ENCODE data around the gene LMF1. TPM values are rescaled to one million over a fixed set of nuclear protein-coding genes. Genes with fewer than 3 reads are reported as not detected.

Gene LMF1
- total and polyA plus RNA-seq, 2 of the 8 experiments (the other 6 are each of a cell fraction or from before 2014, with no cell fraction given) = 3.5 to 9.1 TPM

DNA sequence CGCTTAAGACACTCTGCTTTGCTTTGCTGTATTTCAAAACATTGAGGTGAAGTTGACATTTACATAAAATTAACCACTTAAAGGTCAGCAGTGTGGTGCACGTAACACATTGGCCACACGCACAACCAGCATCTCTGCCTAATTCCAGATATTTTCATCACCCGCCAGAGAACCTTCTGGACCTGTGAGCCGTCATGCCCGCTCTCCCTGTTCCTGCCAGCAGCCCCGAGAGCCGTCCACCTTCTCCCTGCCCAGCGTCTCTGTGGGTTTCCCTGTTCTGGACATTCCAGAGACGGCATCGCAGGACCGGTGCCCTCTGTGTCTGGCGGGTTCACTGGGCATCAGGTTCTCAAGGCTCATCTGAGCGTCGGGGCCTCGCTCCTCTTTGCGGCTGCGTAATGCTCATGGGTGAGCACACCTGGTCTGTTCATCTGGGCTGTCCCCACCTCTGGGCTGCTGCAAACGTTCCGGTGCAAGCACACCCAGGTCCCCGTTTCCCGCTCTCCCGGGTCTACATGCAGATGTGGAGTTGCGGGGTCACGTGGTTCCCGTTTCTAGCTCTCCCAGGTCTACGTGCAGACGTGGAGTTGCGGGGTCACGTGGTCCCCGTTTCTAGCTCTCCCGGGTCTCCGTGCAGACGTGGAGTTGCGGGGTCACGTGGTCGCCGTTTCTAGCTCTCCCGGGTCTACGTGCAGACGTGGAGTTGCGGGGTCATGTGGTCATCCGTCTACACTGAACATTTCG, 122.1 kb downstream of the LMF1 start:
- Histone ChIP-seq H3K4me1 (replicated peaks in 1 of 4; ENCODE audit: control insufficient read depth in 3 of 4, insufficient read depth in 4 of 4, low read length in 3 of 4) (no peaks in the 10 kb centered on the region), H3K79me1 (ENCODE audit: low read depth, low read length) (no peaks in the 10 kb centered on the region), H4K20me1 (replicated peaks in 1 of 2; ENCODE audit: control insufficient read depth in 1 of 2, insufficient read depth in 2 of 2, low read length in 2 of 2) (no peaks in the 10 kb centered on the region), H4K5ac (ENCODE audit: insufficient read length, low read depth, low read length) (no peak overlapping the region), H4K8ac (ENCODE audit: extremely low read depth, insufficient read depth, low read length) (no peak overlapping the region), H2AFZ (ENCODE audit: low read length) (no peak overlapping the region), H3K4ac (replicated peaks; ENCODE audit: insufficient read length, low read depth, low read length) (no peak overlapping the region), H3K23ac (ENCODE audit: insufficient read length) (no peak overlapping the region), H3K9ac (replicated peaks in 1 of 4; ENCODE audit: extremely low read depth in 1 of 4, low read depth in 3 of 4, low read length in 3 of 4) (no peak overlapping the region), H3K27ac (ENCODE audit: low read depth, low read length) (no peak overlapping the region), H2BK120ac (replicated peaks; ENCODE audit: low read depth, low read length) (no peak overlapping the region), H3K4me2 (ENCODE audit: insufficient read depth in 1 of 2, low read depth in 2 of 2, low read length in 2 of 2) (no peak overlapping the region), H2BK15ac (ENCODE audit: low read length) (no peak overlapping the region), H2BK12ac (ENCODE audit: low read depth, low read length) (no peak overlapping the region), H3K79me2 (ENCODE audit: control insufficient read depth in 1 of 2, insufficient read depth in 2 of 2, low read length in 2 of 2) (no peaks in the 10 kb centered on the region), H2AK5ac (ENCODE audit: low read depth, low read length) (no peak overlapping the region), H3K9me3 (ENCODE audit: insufficient read depth in 2 of 2, low read depth in 1 of 2, low read length in 1 of 2) (peaks cover 44 to 75% of the 10 kb centered on the region in 2 experiments), H3K56ac (replicated peaks; ENCODE audit: insufficient read length, low read depth, low read length) (no peak overlapping the region), H3K23me2 (ENCODE audit: low read depth, low read length) (no peaks in the 10 kb centered on the region), H3K14ac (ENCODE audit: insufficient read length) (no peak overlapping the region), H3K27me3 (replicated peaks in 1 of 4; ENCODE audit: control insufficient read depth in 3 of 4, extremely low read depth in 1 of 4, insufficient read depth in 3 of 4, low read length in 3 of 4) (no peaks in the 10 kb centered on the region; a peak in 1 of 7 replicates), H4K91ac (replicated peaks; ENCODE audit: insufficient read length, low read length) (no peak overlapping the region), H2BK5ac (ENCODE audit: low read depth, low read length) (no peak overlapping the region), H3K36me3 (ENCODE audit: control insufficient read depth in 2 of 4, insufficient read depth in 4 of 4, low read length in 3 of 4) (no peaks in the 10 kb centered on the region), H3K4me3 (ENCODE audit: extremely low read depth in 1 of 4, insufficient read depth in 2 of 4, low read depth in 3 of 4, low read length in 4 of 4) (no peak overlapping the region), H3K18ac (ENCODE audit: extremely low read depth, low read length) (no peak overlapping the region), H2BK20ac (ENCODE audit: low read length) (no peak overlapping the region)
- ChIA-PET POLR2A (ENCODE audit: partially characterized antibody) (no interaction called here), CTCF (ENCODE audit: partially characterized antibody) (interaction anchor here (0.6 to 1.2 kb wide), 4 partner anchors 9 to 254 kb away, joined by 3 to 5 read pairs (median 3); no protein-coding TSS in a partner anchor)
- TF ChIP-seq CBX8 (IDR thresholded peaks at IDR 0.05; ENCODE audit: borderline replicate concordance, low read depth, low read length) (no peak), HDAC6 (IDR thresholded peaks at IDR 0.05; ENCODE audit: low read depth, low read length) (no peak), HDAC2 (IDR thresholded peaks at IDR 0.05; ENCODE audit: borderline replicate concordance in 1 of 2, low read depth in 2 of 2, low read length in 2 of 2) (no peak), EZH2 (IDR thresholded peaks at IDR 0.05; ENCODE audit: low read depth, low read length, severe bottlenecking) (no peak), SRF (IDR thresholded peaks at IDR 0.05; ENCODE audit: low read depth, low read length) (no peak), ZNF274 (IDR thresholded peaks at IDR 0.05; ENCODE audit: borderline replicate concordance, extremely low read depth, low read length) (no peak), SIRT6 (IDR thresholded peaks at IDR 0.05; ENCODE audit: low read length) (no peak), BCL11A (IDR thresholded peaks at IDR 0.05; ENCODE audit: low read depth in 2 of 2, low read length in 2 of 2) (no peak), MAFK (IDR thresholded peaks at IDR 0.05; ENCODE audit: low read depth, low read length) (no peak), CBX5 (IDR thresholded peaks at IDR 0.05; ENCODE audit: low read depth, low read length) (no peak), GABPA (IDR thresholded peaks at IDR 0.05; ENCODE audit: borderline replicate concordance, insufficient read depth, low read length) (no peak), CREB1 (IDR thresholded peaks at IDR 0.05) (no peak)
- no peak for DNase-seq (ENCODE audit: low read depth in 1 of 2, low spot score in 2 of 2)
- WGBS, 2 experiments (ENCODE audit: extremely low coverage in 1 of 2, insufficient coverage in 1 of 2, insufficient read length in 1 of 2, insufficient replicate concordance in 2 of 2, low coverage in 1 of 2, low lambda C conversion rate in 2 of 2, missing lambda C conversion rate in 1 of 2) = 94% methylated on average over 39 of the region's 44 CpGs; no CpG with 5 or more reads in 1 of the 2 experiments
- no peak for FAIRE-seq

Measured in H1 (cell line).